ENCODE measurements around the gene KRTAP4-6. TPM values are rescaled to one million over a fixed set of nuclear protein-coding genes. Genes with fewer than 3 reads are reported as not detected.
"Not testable (repeated sequence)": the region's sequence is repeated elsewhere in the genome, so short reads cannot be mapped to it uniquely, and the experiment has no call there.

KRTAP4-6 gene
- total RNA-seq, 2 experiments from 2014 or later, result not detected

DNA sequence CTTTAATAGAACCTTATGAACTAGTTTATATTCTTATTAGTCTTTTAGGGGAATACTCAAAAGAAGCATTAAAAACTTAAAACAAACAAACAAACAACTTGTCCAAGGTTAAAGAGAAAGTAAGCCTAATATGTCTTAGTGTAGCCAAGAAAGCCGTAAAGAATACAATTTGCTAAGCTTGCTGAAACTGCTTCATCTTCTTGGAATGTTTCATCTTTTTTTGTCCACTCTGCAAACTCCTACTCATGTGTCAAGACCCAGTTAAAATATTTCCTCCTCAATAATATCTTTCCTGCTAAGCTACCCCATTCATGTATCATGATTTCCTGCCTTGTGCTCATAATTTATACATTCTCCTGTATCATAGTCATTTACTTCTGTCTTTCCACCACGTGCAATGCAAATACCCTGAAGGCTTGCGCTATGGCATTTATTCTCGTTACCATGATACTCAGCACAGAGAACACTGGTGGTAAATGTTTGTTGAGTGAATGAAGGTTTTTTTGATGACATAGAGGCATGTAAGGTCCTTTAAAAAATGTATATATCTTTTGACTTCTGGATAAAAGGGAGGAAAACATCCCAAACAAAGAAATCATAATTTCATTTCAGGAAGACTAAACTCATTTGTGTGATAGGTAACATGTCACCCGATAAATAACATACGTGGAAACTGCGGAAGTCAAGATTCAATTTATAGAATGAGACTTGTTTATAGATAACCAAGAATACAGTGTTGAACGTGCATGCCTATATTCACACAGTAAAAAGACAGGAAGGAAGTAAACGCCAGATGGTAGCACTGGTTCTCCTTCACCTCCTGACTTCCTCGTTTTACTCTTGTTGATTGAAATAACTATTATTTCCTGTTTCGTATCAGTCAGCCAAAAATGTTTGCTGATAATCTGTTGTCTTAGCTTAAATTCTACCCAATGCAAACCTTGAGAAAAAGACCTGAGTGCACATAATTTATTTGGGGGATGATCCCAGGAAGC lies 20.4 kb downstream of the KRTAP4-6 start:
- Mint-ChIP-seq H3K27ac (peak overlapping the region; percentile 89), H3K4me3 (peak overlapping the region; percentile 45), H3K4me1 (peaks cover 43% of the 10 kb centered on the region)
- intact Hi-C loops (cut with DNase I, micrococcal nuclease); DNase-seq; H3K36me3 Mint-ChIP-seq (ENCODE audit: low read depth); POLR2A ChIA-PET; ATAC-seq; H3K27me3 Mint-ChIP-seq; H3K9me3 Mint-ChIP-seq (ENCODE audit: low read depth); CTCF ChIA-PET: not testable (repeated sequence)

DNA sequence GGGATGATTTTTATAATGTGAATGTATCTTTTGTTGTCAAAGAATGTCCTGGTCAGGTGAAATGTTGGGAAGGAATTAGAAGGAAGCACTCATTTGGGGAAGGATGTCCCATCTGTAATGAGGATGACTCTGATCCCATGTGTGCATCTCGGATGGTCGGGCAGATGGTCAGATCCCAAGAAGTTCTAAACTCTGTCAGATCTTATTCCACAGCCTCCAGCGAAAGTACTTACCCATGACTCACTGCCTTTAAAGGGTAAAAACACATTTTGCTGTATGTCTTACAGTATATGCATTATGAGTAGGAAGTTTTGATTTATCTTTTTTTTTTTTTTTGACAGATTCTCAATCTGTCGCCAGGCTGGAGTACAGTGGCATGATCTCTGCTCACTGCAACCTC lies 21.6 kb downstream of the KRTAP4-6 start:
- H3K27ac Mint-ChIP-seq, result no peak overlapping the region
- no peak overlapping the region for H3K4me3 Mint-ChIP-seq
- H3K4me1 Mint-ChIP-seq, result peaks cover 31% of the 10 kb centered on the region
- peaks cover 3% of the 10 kb centered on the region for H3K36me3 Mint-ChIP-seq (ENCODE audit: low read depth)
- ATAC-seq (peak; percentile 39), DNase-seq (no peak)
- H3K27me3 Mint-ChIP-seq, result peaks cover 3% of the 10 kb centered on the region
- CTCF ChIA-PET, result no interaction called here
- intact Hi-C loops (cut with DNase I, micrococcal nuclease), result no loop called here
- H3K9me3 Mint-ChIP-seq (ENCODE audit: low read depth), result peaks cover 3% of the 10 kb centered on the region
- POLR2A ChIA-PET, result no interaction called here

DNA sequence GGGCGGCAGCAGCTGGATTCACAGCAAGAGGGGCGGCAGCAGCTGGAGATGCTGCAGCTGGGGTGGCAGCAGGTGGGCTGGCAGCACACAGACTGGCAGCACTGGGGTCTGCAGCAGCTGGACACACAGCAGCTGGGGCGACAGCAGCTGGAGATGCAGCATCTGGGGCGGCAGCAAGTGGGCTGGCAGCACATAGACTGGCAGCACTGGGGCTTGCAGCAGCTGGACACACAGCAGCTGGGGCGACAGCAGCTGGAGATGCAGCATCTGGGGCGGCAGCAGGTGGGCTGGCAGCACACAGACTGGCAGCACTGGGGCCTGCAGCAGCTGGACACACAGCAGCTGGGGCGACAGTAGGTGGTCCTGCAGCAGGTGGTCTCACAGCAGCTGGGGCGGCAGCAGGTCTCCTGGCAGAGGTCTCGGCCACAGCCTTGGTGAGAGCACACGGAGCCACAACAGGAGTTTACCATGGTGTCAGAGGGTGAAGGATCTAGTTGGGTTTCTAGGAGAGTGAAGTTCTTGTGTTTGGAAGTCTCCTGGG lies 22.4 kb downstream of the KRTAP4-6 start, which contains the start of gene KRTAP4-11:
TSS of gene KRTAP4-11 (minus strand) at position 528 of the 541 bp plus-strand sequence. CDS start at position 470, 58 bp downstream.
- H3K9me3 Mint-ChIP-seq (ENCODE audit: low read depth); CTCF ChIA-PET; ATAC-seq; H3K27me3 Mint-ChIP-seq; H3K27ac Mint-ChIP-seq; POLR2A ChIA-PET; DNase-seq; H3K4me3 Mint-ChIP-seq; intact Hi-C loops (cut with DNase I, micrococcal nuclease); H3K36me3 Mint-ChIP-seq (ENCODE audit: low read depth): not testable (repeated sequence)
- H3K4me1 Mint-ChIP-seq, result peaks cover 24% of the 10 kb centered on the region

DNA sequence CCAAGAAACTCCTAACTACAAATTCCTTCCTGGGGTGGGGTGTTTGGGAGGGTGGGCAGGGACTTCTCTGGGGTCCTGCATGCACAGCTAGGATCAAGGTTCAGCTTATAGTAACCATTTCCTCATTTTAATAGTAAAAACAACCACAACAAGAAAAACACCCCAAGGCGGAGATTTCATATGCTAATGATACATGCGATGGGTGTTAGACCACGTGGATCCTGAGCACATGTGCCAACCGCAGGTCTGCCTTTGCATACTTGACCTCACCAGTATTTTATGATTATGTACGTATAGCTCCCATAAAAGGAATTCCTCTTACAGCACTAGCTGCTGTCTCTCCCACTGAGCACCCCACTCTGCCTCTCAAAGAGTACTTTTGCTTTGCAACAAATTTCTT lies 24.0 kb downstream of the KRTAP4-6 start:
- ChIA-PET POLR2A (no interaction called here), CTCF (no interaction called here)
- DNase-seq (no peak), ATAC-seq (no peak)
- Mint-ChIP-seq H3K4me3 (no peak overlapping the region), H3K27me3 (peaks cover 3% of the 10 kb centered on the region), H3K27ac (no peak overlapping the region), H3K4me1 (peaks cover 22% of the 10 kb centered on the region), H3K36me3 (ENCODE audit: low read depth) (peaks cover 5% of the 10 kb centered on the region), H3K9me3 (ENCODE audit: low read depth) (peaks cover 5% of the 10 kb centered on the region)
- intact Hi-C loops (cut with DNase I, micrococcal nuclease), result no loop called here

DNA sequence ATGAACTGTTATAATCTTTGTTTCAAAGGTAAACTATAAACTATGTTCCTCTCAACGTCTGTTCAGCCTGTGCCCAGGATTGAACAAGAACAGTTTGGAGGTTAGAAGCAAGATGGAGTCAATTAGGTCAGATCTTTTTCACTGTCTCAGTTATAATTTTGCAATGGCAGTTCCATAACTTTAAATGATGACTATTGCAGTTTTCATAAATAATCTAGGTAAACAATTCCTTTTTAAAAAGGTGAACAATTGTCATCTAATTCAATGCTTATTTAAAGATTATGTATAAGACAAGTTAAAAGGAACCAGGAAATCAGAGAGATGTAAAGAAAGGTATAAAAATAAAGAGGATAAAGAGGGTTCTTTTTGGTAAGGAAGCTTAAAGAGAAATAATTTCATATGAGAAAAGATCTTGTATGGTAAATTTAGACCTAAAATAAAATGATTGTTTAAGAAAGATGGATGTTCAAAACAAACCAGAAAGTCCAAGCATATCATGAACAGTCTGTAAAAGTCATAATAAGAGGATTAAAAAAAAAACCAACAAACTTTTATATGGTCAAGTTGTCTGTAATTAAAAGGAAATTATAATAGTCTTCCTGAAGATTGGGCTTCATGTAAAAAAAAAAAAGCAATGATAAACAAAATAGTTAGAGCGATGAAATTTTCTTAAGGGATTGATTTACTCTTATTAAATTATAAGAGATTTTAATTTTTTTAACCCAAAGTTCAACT lies 29.0 kb downstream of the KRTAP4-6 start:
- ChIA-PET POLR2A (interaction anchor here (0.7 kb wide), 1 partner anchor 604 kb away, joined by 4 read pairs; no protein-coding TSS in a partner anchor), CTCF (interaction anchor here (0.6 kb wide), 1 partner anchor 87 kb away, joined by 3 read pairs; no protein-coding TSS in a partner anchor)
- Mint-ChIP-seq H3K36me3 (ENCODE audit: low read depth) (peaks cover 2% of the 10 kb centered on the region), H3K27ac (no peak overlapping the region), H3K9me3 (ENCODE audit: low read depth) (peaks cover 6% of the 10 kb centered on the region), H3K4me1 (peaks cover 6% of the 10 kb centered on the region), H3K27me3 (peaks cover 4% of the 10 kb centered on the region), H3K4me3 (no peak overlapping the region)
- ATAC-seq (no peak), DNase-seq (no peak)
- intact Hi-C loops (cut with DNase I, micrococcal nuclease), result no loop called here

DNA sequence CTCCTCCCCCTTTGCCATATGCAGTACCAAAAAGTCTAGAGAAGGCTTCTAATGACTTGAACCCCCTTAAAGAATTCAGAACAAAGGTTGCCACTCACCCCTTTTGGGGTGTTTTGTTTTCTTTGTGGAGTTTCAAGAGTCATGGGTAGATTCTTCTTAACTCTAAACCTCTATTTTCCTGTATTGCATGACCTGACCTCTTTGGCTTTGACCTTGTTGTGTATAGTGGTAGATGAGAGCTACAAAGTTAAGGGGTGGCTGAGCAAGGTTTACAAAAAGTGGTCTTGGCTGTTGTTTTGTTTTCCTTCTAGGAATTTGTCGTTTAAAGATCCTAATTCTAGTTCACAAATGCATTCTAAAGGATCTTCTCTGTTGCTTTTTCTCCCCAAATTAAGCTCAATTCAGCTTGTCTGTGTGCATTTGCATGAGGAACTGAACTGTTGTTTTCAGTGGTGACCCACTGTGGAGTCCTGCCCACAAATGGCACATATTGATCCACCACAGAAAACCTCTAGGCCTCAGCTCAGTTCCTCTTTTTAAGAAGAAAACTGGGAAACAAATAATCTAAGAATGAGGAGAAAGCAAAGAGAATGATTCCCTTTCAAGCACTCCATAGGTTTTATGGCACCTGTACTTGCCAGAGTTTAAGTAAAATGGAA lies 31.5 kb downstream of the KRTAP4-6 start:
- H3K36me3 Mint-ChIP-seq (ENCODE audit: low read depth); intact Hi-C loops (cut with DNase I, micrococcal nuclease); H3K4me1 Mint-ChIP-seq; H3K27me3 Mint-ChIP-seq; H3K27ac Mint-ChIP-seq; H3K4me3 Mint-ChIP-seq; POLR2A ChIA-PET; ATAC-seq; DNase-seq; H3K9me3 Mint-ChIP-seq (ENCODE audit: low read depth): not testable (repeated sequence)
- CTCF ChIA-PET, result interaction anchor here (0.7 kb wide), 1 partner anchor 51 kb away, joined by 3 read pairs; no protein-coding TSS in a partner anchor

DNA sequence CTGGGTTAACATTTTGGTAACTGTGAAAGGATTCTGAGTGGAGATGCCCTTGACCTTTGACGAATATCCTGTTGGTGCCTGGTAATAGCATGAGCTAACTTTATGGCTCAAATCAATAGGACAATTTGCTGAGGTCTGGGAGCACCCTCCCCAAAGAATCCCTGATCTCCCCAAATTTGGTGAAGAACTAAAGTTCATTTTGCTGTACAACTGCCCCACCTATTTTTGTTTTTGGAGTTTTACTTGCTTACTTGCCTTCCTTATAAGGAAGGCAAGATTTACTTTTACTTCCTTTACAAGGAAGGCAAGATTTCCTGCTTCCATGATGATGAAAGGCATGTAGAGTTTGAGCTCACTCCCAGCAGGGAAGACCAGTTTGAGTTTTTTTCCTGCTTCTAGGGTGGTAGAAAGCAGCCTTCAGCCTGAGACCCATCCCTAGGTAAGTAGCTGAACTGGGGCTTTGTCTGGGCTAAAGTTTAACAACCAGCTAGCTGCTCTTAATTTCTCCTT lies 32.3 kb downstream of the KRTAP4-6 start:
- ChIA-PET CTCF (no interaction called here), POLR2A (no interaction called here)
- peaks cover 6% of the 10 kb centered on the region for H3K27me3 Mint-ChIP-seq
- H3K27ac Mint-ChIP-seq, result no peak overlapping the region
- peaks cover 6% of the 10 kb centered on the region for H3K4me1 Mint-ChIP-seq
- ATAC-seq (no peak), DNase-seq (no peak)
- peaks cover 5% of the 10 kb centered on the region for H3K9me3 Mint-ChIP-seq (ENCODE audit: low read depth)
- intact Hi-C loops (cut with DNase I, micrococcal nuclease), result loop anchor here in 1 of 2 experiments (1.0 kb wide), 1 partner anchor 21 kb away; no protein-coding TSS in a partner anchor
- H3K4me3 Mint-ChIP-seq, result no peak overlapping the region
- H3K36me3 Mint-ChIP-seq (ENCODE audit: low read depth), result no peaks in the 10 kb centered on the region

DNA sequence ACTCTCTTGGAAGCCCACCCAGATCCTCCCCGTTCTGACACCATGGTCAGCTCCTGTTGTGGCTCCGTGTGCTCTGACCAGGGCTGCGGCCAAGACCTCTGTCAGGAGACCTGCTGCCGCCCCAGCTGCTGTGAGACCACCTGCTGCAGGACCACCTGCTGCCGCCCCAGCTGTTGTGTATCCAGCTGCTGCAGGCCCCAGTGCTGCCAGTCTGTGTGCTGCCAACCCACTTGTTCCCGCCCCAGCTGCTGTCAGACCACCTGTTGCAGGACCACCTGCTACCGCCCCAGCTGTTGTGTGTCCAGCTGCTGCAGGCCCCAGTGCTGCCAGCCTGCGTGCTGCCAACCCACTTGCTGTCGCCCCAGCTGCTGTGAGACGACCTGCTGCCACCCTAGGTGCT lies 35.0 kb downstream of the KRTAP4-6 start, which contains the start of gene KRTAP4-9:
TSS of gene KRTAP4-9 (plus strand) at position 43 of the 400 bp plus-strand sequence. CDS start at position 43, 0 bp downstream.
- H3K36me3 Mint-ChIP-seq (ENCODE audit: low read depth); H3K27me3 Mint-ChIP-seq; H3K27ac Mint-ChIP-seq; ATAC-seq; DNase-seq; H3K4me3 Mint-ChIP-seq; H3K4me1 Mint-ChIP-seq; H3K9me3 Mint-ChIP-seq (ENCODE audit: low read depth); intact Hi-C loops (cut with DNase I, micrococcal nuclease); POLR2A ChIA-PET: not testable (repeated sequence)
- CTCF ChIA-PET, result interaction anchor here (1.3 kb wide), 1 partner anchor 217 kb away, joined by 3 read pairs; no protein-coding TSS in a partner anchor

DNA sequence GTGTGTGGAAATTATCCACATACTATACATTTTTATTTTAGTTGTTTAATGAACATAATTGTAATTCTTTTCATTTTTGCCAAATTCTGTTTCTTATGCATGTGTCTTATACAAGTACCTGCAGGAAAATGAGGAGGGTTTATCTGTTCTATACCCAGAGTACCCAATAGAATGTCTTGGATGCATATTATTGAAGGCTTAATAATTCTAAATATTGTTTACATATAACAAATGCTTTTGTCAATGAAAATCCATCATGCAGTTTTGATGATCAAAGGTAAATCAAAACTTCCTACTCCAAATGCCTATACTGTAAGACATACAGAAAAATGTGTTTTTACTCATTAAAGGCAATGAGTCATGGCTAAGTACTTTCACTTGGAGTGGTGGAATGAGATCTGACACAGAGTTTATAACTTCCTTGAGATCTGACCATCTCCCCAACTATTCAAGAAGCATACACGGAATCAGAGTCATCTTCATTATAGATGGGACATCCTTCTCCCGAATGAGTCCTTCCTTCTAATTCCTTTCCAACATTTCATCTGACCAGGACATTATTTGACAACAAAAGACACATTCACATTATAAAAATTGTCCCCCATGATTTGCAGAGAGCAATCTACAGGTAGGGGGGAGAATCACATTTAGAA lies 35.8 kb downstream of the KRTAP4-6 start:
- intact Hi-C loops (cut with DNase I, micrococcal nuclease); CTCF ChIA-PET: not testable (repeated sequence)

DNA sequence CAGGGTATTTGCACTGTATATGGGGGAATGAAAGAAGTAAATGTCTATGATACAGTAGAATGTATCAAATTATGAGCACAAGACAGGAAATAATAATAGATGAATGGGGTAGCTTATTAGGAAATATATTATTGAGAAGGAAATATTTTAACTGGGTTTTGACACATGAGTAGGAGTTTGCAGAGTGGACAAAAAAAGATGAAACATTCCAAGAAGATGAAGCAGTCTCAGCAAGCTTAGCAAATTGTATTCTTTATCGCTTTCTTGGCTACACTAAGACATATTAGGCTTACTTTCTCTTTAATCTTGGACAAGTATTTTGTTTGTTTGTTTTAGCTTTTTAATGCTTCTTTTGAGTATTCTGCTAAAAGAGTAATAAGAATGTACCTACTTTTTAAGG lies 36.4 kb downstream of the KRTAP4-6 start:
- H3K9me3 Mint-ChIP-seq (ENCODE audit: low read depth), result no peaks in the 10 kb centered on the region
- no peaks in the 10 kb centered on the region for H3K36me3 Mint-ChIP-seq (ENCODE audit: low read depth)
- peaks cover 14% of the 10 kb centered on the region for H3K4me1 Mint-ChIP-seq
- ChIA-PET CTCF (interaction anchor here (0.6 kb wide), 1 partner anchor 167 kb away, joined by 3 read pairs; no protein-coding TSS in a partner anchor), POLR2A (no interaction called here)
- no peak overlapping the region for H3K4me3 Mint-ChIP-seq
- ATAC-seq (no peak), DNase-seq (no peak)
- H3K27me3 Mint-ChIP-seq, result peaks cover 5% of the 10 kb centered on the region
- H3K27ac Mint-ChIP-seq, result no peak overlapping the region
- intact Hi-C loops (cut with DNase I, micrococcal nuclease), result no loop called here

More for the DNA sequence above, 35.8 kb downstream of the KRTAP4-6 start:
- DNase-seq; POLR2A ChIA-PET; H3K27me3 Mint-ChIP-seq; H3K27ac Mint-ChIP-seq; H3K36me3 Mint-ChIP-seq (ENCODE audit: low read depth); H3K9me3 Mint-ChIP-seq (ENCODE audit: low read depth); H3K4me3 Mint-ChIP-seq: not testable (repeated sequence)
- peaks cover 14% of the 10 kb centered on the region for H3K4me1 Mint-ChIP-seq
- peak; percentile 76 for ATAC-seq

All from activated CD4-positive, alpha-beta T cell treated with anti-CD3 and anti-CD28 coated beads for 36 hours (primary cell).